ENCODE results near the gene FARS2.

The FARS2 gene

DNA sequence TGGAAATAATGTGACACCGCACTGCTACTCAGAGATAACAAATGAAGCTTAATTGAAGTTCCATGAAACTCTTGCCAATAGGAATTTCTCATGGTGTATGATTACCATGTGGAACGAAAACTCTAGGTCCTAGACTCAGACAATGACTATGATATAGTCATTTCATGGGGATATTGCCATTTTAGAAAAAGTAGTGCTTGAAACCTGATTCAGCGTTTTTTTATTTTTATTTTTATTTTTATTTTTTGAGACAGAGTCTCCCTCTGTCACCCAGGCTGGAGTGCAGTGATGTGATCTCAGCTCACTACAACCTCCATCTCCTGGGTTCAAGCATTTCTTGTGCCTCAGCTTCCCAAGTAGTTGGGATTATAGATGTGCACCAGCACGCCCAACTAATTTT lies 253.9 kb downstream of the FARS2 start:
- no peak for DNase-seq (ENCODE audit: extremely low read depth, insufficient read length)
- no peak overlapping the region for H3K4me3 ChIP-seq (replicated peaks; ENCODE audit: low read depth, low read length)

DNA sequence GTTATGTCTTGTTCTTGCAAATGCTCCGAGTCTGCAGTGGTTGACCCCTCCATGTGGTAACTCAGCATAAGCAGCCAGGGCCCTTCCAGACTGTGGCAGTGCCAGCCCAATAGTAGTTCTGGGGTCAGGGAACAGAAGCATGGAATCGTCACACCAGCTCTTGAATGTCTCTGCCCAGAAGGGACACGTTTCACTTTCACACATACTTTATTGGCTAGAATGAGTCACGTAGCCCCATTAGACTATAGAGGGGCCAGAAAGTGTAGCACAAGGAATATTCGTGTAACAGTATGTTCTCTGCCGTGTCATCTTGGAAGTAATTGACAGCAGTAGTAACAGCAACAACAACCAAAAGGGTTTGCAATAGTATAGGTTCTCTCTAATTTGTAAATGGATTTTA lies 254.7 kb downstream of the FARS2 start:
- DNase-seq (ENCODE audit: extremely low read depth, insufficient read length), result no peak
- Histone ChIP-seq H3K4me3 (replicated peaks; ENCODE audit: low read depth, low read length) (no peak overlapping the region), H3K27me3 (replicated peaks; ENCODE audit: control insufficient read depth, insufficient read depth, low read length) (no peaks in the 10 kb centered on the region), H3K36me3 (ENCODE audit: control insufficient read depth, insufficient read depth, low read length) (no peaks in the 10 kb centered on the region)
- TF ChIP-seq, protein P1, sequence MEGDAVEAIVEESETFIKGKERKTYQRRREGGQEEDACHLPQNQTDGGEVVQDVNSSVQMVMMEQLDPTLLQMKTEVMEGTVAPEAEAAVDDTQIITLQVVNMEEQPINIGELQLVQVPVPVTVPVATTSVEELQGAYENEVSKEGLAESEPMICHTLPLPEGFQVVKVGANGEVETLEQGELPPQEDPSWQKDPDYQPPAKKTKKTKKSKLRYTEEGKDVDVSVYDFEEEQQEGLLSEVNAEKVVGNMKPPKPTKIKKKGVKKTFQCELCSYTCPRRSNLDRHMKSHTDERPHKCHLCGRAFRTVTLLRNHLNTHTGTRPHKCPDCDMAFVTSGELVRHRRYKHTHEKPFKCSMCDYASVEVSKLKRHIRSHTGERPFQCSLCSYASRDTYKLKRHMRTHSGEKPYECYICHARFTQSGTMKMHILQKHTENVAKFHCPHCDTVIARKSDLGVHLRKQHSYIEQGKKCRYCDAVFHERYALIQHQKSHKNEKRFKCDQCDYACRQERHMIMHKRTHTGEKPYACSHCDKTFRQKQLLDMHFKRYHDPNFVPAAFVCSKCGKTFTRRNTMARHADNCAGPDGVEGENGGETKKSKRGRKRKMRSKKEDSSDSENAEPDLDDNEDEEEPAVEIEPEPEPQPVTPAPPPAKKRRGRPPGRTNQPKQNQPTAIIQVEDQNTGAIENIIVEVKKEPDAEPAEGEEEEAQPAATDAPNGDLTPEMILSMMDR (IDR thresholded peaks at IDR 0.05; ENCODE audit: insufficient read depth, low read length, poor library complexity, severe bottlenecking), result no peak

More for the DNA sequence above, 253.9 kb downstream of the FARS2 start:
- no peaks in the 10 kb centered on the region for H3K27me3 ChIP-seq (replicated peaks; ENCODE audit: control insufficient read depth, insufficient read depth, low read length)
- H3K36me3 ChIP-seq (ENCODE audit: control insufficient read depth, insufficient read depth, low read length), result peaks cover 2% of the 10 kb centered on the region; the same call in 1 of the 2 replicates
- TF ChIP-seq, protein P1 (IDR thresholded peaks at IDR 0.05; ENCODE audit: insufficient read depth, low read length, poor library complexity, severe bottlenecking), result no peak

DNA sequence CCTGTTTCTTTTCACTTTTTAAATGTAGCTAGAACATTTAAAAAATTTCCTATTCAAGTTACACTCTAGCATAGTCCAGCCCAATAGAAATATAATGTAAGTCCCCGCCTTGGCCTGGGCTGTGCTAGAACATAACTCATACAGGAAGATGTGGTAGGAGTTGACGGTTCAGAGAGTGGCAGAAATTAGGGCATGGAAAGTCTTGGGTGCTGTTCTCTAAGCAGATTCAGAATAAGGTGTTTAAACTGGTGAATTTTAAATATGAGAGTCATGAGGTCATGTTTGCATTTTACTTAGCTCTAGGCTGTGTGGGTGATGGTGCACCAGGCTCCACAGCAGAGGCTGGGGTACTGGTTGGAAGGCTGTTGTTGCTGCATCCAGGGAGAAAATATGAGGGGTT lies 256.5 kb downstream of the FARS2 start:
- H3K36me3 ChIP-seq (ENCODE audit: control insufficient read depth, insufficient read depth, low read length), result no peaks in the 10 kb centered on the region
- no peaks in the 10 kb centered on the region for H3K27me3 ChIP-seq (replicated peaks; ENCODE audit: control insufficient read depth, insufficient read depth, low read length)
- DNase-seq (ENCODE audit: extremely low read depth, insufficient read length), result no peak
- H3K4me3 ChIP-seq (replicated peaks; ENCODE audit: low read depth, low read length), result no peak overlapping the region
- TF ChIP-seq, protein P1 (IDR thresholded peaks at IDR 0.05; ENCODE audit: insufficient read depth, low read length, poor library complexity, severe bottlenecking), result no peak

DNA sequence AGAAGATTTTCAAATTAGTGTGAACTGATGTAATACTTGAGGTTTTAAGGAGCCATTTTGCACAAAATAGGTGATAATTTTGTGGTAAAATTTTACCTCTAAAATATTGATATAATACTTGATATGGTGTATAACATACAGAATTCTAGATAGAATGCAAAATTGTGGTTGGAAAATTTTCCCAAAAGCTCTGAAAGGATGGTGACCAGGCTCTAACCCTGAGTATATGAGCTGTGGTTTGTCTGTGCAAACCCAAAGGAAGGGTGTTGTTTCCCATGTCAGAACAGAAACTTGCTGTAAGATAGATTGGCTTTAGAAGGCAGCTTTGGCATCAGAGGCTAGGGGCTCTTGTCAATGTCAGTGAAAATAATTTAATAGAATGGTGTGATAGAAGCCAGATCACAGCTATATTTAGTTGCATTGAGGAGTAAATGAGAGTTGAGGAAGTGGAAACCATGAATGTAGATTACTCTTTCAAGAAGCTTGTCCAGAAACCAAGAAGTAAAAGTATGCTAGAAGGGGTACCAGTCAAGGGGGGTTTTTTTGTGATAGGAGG lies 257.7 kb downstream of the FARS2 start:
- no peaks in the 10 kb centered on the region for H3K36me3 ChIP-seq (ENCODE audit: control insufficient read depth, insufficient read depth, low read length)
- TF ChIP-seq, protein P1 (IDR thresholded peaks at IDR 0.05; ENCODE audit: insufficient read depth, low read length, poor library complexity, severe bottlenecking), result no peak
- no peaks in the 10 kb centered on the region for H3K27me3 ChIP-seq (replicated peaks; ENCODE audit: control insufficient read depth, insufficient read depth, low read length)
- H3K4me3 ChIP-seq (replicated peaks; ENCODE audit: low read depth, low read length), result no peak overlapping the region
- no peak for DNase-seq (ENCODE audit: extremely low read depth, insufficient read length)

DNA sequence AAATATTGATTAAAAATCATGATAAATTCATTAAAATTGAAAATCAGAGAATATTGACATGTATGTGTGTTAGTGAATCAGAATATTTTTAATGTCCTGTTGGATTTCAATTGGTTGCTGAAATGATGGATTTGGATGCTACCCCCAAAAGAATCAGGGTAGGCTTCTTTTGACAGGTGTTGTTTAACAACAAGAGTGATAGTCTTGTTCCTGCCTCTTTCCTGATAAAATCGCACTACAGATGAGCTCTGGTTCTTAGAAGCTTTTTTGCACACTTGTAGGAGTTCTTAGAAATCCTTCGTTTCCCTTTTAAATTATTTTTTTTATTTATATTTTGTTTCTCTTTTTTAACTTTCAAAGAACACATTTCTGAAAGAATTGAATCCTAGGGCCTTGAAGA lies 259.5 kb downstream of the FARS2 start:
- Histone ChIP-seq H3K4me3 (replicated peaks; ENCODE audit: low read depth, low read length) (no peak overlapping the region), H3K36me3 (ENCODE audit: control insufficient read depth, insufficient read depth, low read length) (no peaks in the 10 kb centered on the region), H3K27me3 (replicated peaks; ENCODE audit: control insufficient read depth, insufficient read depth, low read length) (no peaks in the 10 kb centered on the region)
- no peak for DNase-seq (ENCODE audit: extremely low read depth, insufficient read length)
- TF ChIP-seq, protein P1 (IDR thresholded peaks at IDR 0.05; ENCODE audit: insufficient read depth, low read length, poor library complexity, severe bottlenecking), result no peak

DNA sequence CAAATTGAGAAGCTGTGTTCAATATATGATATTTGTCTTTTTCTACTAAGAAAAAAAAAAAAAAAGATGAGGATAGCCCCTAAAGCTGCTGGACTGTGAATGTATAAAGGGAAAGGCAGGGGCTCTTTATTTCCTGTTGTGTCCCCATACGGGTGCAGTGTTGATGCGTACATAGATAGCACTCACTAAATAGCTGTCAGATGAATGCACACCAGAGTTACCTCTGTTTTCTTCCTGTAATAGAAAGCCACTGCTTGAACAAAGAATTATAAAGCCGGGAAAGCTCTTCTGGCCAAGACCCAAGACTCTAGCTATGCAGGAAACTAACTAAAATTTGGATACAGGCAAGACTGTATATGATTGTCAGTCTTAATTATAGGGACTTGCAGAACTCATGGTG lies 260.0 kb downstream of the FARS2 start:
- Histone ChIP-seq H3K36me3 (ENCODE audit: control insufficient read depth, insufficient read depth, low read length) (no peaks in the 10 kb centered on the region), H3K4me3 (replicated peaks; ENCODE audit: low read depth, low read length) (no peak overlapping the region), H3K27me3 (replicated peaks; ENCODE audit: control insufficient read depth, insufficient read depth, low read length) (no peaks in the 10 kb centered on the region)
- DNase-seq (ENCODE audit: extremely low read depth, insufficient read length), result no peak
- TF ChIP-seq, protein P1 (IDR thresholded peaks at IDR 0.05; ENCODE audit: insufficient read depth, low read length, poor library complexity, severe bottlenecking), result no peak
